WTC11 (cell line): ENCODE results near the gene AP5B1.

Experiments used
- ATF2 ChIP-seq: sonication (generic); formaldehyde crosslinking; IDR thresholded peaks from 2 replicates; pipeline ENCODE4 v1.8.1; 2022; ENCODE audit warnings: low read depth, missing genetic modification reagents, borderline replicate concordance
- ATF6 ChIP-seq: sonication (generic); formaldehyde crosslinking; IDR thresholded peaks from 2 replicates; pipeline ENCODE4 v1.8.1; 2023; ENCODE audit warnings: mild to moderate bottlenecking, missing genetic modification reagents
- CREB1 ChIP-seq: sonication (generic); formaldehyde crosslinking; IDR thresholded peaks from 2 replicates; pipeline ENCODE4 v1.8.0; 2023; ENCODE audit warnings: mild to moderate bottlenecking, missing genetic modification reagents
- CTCF ChIP-seq: fragments of 200-600 bp; IDR thresholded peaks from 2 replicates; pipeline ENCODE4 v1.8.0; 2022; ENCODE audit warnings: antibody characterized with exemption
- E2F4 ChIP-seq: sonication (generic); formaldehyde crosslinking; IDR thresholded peaks from 2 replicates; pipeline ENCODE4 v1.8.1; 2022; ENCODE audit warnings: low read depth, mild to moderate bottlenecking, moderate library complexity, missing genetic modification reagents, borderline replicate concordance
- FOXP4 ChIP-seq: sonication (generic); formaldehyde crosslinking; IDR thresholded peaks from 2 replicates; pipeline ENCODE4 v1.8.0; 2022; ENCODE audit warnings: mild to moderate bottlenecking, missing genetic modification reagents
- MAX ChIP-seq: sonication (generic); formaldehyde crosslinking; IDR thresholded peaks from 2 replicates; pipeline ENCODE4 v1.8.0; 2022; ENCODE audit warnings: mild to moderate bottlenecking, missing genetic modification reagents
- NR3C1 ChIP-seq: sonication (generic); formaldehyde crosslinking; conservative IDR thresholded peaks from 2 replicates; pipeline ENCODE4 v1.8.1; 2023; ENCODE audit warnings: low read depth, mild to moderate bottlenecking, missing genetic modification reagents
- SP1 ChIP-seq: sonication (generic); formaldehyde crosslinking; conservative IDR thresholded peaks from 2 replicates; pipeline ENCODE4 v1.8.1; 2022; ENCODE audit warnings: missing genetic modification reagents
- ZBTB21 ChIP-seq: sonication (generic); formaldehyde crosslinking; IDR thresholded peaks from 2 replicates; pipeline ENCODE4 v1.8.1; 2023; ENCODE audit warnings: mild to moderate bottlenecking, missing genetic modification reagents, borderline replicate concordance
- ZNF121 ChIP-seq: sonication (generic); formaldehyde crosslinking; IDR thresholded peaks from 2 replicates; pipeline ENCODE4 v1.8.0; 2023; ENCODE audit warnings: missing genetic modification reagents
- ZNF232 ChIP-seq: sonication (generic); formaldehyde crosslinking; IDR thresholded peaks from 2 replicates; pipeline ENCODE4 v1.8.0; 2022; ENCODE audit warnings: mild to moderate bottlenecking, missing genetic modification reagents
- ZNF281 ChIP-seq: sonication (generic); formaldehyde crosslinking; IDR thresholded peaks from 2 replicates; pipeline ENCODE4 v1.8.0; 2023; ENCODE audit warnings: mild to moderate bottlenecking, missing genetic modification reagents
- ZNF416 ChIP-seq: fragments of 250-450 bp; sonication (Bioruptor Pico); IDR thresholded peaks from 2 replicates; pipeline ENCODE4 v1.9.0; 2021; ENCODE audit warnings: mild to moderate bottlenecking, inconsistent platforms

GRCh38 chr11:65793625-65794400, 13.0 kb upstream of the AP5B1 start:
- TF ChIP-seq ATF2 (CRISPR knock-in tag): no peak
- TF ChIP-seq SP1: no peak
- TF ChIP-seq MAX (CRISPR knock-in tag): no peak
- no peak for TF ChIP-seq ZNF416 (CRISPR knock-in tag)
- no peak for TF ChIP-seq CREB1 (CRISPR knock-in tag)
- TF ChIP-seq CTCF: no peak
- TF ChIP-seq E2F4: no peak
- no peak for TF ChIP-seq ZNF121 (CRISPR knock-in tag)
- TF ChIP-seq ZBTB21: no peak
- no peak for TF ChIP-seq NR3C1 (CRISPR knock-in tag)
- no peak for TF ChIP-seq ZNF281 (CRISPR knock-in tag)
- no peak for TF ChIP-seq ATF6 (CRISPR knock-in tag)
- TF ChIP-seq FOXP4 (CRISPR knock-in tag): no peak
- TF ChIP-seq ZNF232 (CRISPR knock-in tag): no peak
